Uterus (tissue), 4 donors: ENCODE results near the gene BTBD17. TPM values are rescaled to one million over a fixed set of nuclear protein-coding genes. Genes with fewer than 3 reads are reported as not detected.

Experiments
- DNase-seq, 2 donors: peaks; one replicate each; pipeline ENCODE4 v3.0.0-alpha.2; 2019 to 2020
- H3K27ac ChIP-seq, 2 donors: fragments of 200-600 bp; sonication (generic); 1 replicate in 1 of 2; 2 replicates in 1 of 2; pipeline ENCODE4 v1.5.1; 2016 to 2018
- H3K27me3 ChIP-seq, 2 donors: fragments of 200-600 bp; sonication (generic); one replicate each; pipeline ENCODE4 v1.5.1; 2018 to 2019; ENCODE audit warnings: control low read depth in 1 of 2
- H3K36me3 ChIP-seq, 2 donors: fragments of 200-600 bp; sonication (generic); one replicate each; pipeline ENCODE4 v1.5.1; 2019; ENCODE audit warnings: control low read depth in 1 of 2
- H3K4me1 ChIP-seq, 2 donors: fragments of 200-600 bp; sonication (generic); one replicate each; pipeline ENCODE4 v1.5.1; 2018 to 2019; ENCODE audit warnings: control low read depth in 1 of 2
- H3K4me3 ChIP-seq, 2 donors: fragments of 200-600 bp; sonication (generic); 1 replicate in 1 of 2; 2 replicates in 1 of 2; pipeline ENCODE4 v1.5.1; 2018 to 2019; ENCODE audit warnings: mild to moderate bottlenecking in 1 of 2
- H3K9me3 ChIP-seq, 2 donors: fragments of 200-600 bp; sonication (generic); one replicate each; pipeline ENCODE4 v1.5.1; 2019; ENCODE audit warnings: control low read depth in 1 of 2
- POLR2A ChIP-seq, 2 donors: fragments of 450-650 bp; IDR thresholded peaks; one replicate each; pipeline ENCODE4 v1.6.1; 2016; ENCODE audit warnings: antibody characterized with exemption in 2 of 2, mild to moderate bottlenecking in 1 of 2, moderate library complexity in 1 of 2
- intact Hi-C: fragments of 100-400 bp; cut with DNase I; formaldehyde crosslinking; loops from one replicate; pipeline ENCODE4 v1.15.1; 2023; ENCODE audit warnings: low total_unique reads
- total RNA-seq, 4 donors: library from RNA; depleted of rRNA in 3 of 4; stranded (reverse); fragments of >200 nt in 3 of 4; gene quantifications; one replicate each; pipeline versions ENCODE4 v1.1.0 to v1.2.4, GENCODE V29; 2014 to 2023
- TF ChIP-seq, protein P1 (sequence below), 4 experiments: fragments of 200-600 bp in 2 of 4; fragments of 450-650 bp in 2 of 4; sonication (generic) in 2 of 4; IDR thresholded peaks; one replicate each; pipeline ENCODE4 v1.5.1; 2016 to 2019; ENCODE audit warnings: antibody characterized with exemption in 4 of 4, mild to moderate bottlenecking in 2 of 4, moderate library complexity in 1 of 4
- donor health status: DM: yes; HTN: yes; CAD: no.

The BTBD17 gene
- total RNA-seq, 4 donors from 2014 or later = 0.14 TPM; not detected in 3

DNA sequence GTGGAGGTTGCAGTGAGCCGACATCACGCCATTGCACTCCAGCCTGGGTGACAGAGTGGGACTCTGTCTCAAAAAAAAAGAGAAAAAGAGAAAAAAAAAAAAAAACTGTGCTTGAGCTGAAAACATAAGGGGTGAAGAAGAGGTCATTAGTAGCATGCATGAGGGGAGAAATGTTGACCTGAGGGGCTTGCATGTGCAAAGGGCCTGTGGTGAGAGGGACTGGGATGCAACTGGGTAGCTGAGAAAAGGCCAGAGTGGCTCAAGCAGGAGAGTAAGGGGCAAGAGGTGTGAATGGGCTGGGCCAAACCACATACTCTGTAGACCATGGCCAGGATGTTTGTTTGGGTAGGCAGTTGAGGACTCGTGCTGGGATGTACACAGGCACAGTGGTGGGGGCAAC, 32.3 kb downstream of the BTBD17 start:
- peaks cover 0 to 10% of the 10 kb centered on the region in 2 donors for H3K4me1 ChIP-seq
- TF ChIP-seq, protein P1, sequence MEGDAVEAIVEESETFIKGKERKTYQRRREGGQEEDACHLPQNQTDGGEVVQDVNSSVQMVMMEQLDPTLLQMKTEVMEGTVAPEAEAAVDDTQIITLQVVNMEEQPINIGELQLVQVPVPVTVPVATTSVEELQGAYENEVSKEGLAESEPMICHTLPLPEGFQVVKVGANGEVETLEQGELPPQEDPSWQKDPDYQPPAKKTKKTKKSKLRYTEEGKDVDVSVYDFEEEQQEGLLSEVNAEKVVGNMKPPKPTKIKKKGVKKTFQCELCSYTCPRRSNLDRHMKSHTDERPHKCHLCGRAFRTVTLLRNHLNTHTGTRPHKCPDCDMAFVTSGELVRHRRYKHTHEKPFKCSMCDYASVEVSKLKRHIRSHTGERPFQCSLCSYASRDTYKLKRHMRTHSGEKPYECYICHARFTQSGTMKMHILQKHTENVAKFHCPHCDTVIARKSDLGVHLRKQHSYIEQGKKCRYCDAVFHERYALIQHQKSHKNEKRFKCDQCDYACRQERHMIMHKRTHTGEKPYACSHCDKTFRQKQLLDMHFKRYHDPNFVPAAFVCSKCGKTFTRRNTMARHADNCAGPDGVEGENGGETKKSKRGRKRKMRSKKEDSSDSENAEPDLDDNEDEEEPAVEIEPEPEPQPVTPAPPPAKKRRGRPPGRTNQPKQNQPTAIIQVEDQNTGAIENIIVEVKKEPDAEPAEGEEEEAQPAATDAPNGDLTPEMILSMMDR (IDR thresholded peaks at IDR 0.05) = no peak
- no peak for TF ChIP-seq POLR2A (IDR thresholded peaks at IDR 0.05)
- no peak for DNase-seq
- no peaks in the 10 kb centered on the region for H3K9me3 ChIP-seq
- H3K27me3 ChIP-seq = peaks cover 0 to 7% of the 10 kb centered on the region in 2 donors
- H3K27ac ChIP-seq = no peak overlapping the region
- intact Hi-C loops = no loop called here
- H3K36me3 ChIP-seq = no peaks in the 10 kb centered on the region
- no peak overlapping the region for H3K4me3 ChIP-seq

DNA sequence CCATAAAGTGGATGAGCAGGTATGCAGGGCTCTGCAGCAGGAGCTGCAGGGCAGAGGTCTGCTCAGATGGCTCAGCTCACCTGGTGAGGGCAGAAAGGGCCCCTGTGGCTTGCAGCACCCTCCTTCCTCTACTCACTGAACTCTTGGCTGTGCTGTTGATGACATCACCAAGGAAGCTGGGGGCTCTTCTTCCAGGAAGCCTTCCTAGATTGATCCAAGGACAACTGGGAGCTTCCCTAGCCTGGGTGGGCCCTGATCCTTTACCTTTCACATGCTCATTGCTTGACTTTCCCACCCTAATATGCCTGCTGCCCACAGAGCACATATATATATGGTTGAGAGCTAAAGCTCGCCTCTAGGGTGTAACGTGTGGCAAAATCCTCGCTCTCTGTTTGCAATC, 33.2 kb downstream of the BTBD17 start:
- H3K4me3 ChIP-seq = no peak overlapping the region
- H3K9me3 ChIP-seq = no peaks in the 10 kb centered on the region
- TF ChIP-seq, protein P1 (IDR thresholded peaks at IDR 0.05) = no peak
- TF ChIP-seq POLR2A (IDR thresholded peaks at IDR 0.05) = no peak
- H3K36me3 ChIP-seq = no peaks in the 10 kb centered on the region
- peaks cover 0 to 10% of the 10 kb centered on the region in 2 donors for H3K4me1 ChIP-seq
- H3K27ac ChIP-seq = no peak overlapping the region
- H3K27me3 ChIP-seq = peaks cover 0 to 7% of the 10 kb centered on the region in 2 donors
- no peak for DNase-seq
- intact Hi-C loops = no loop called here

DNA sequence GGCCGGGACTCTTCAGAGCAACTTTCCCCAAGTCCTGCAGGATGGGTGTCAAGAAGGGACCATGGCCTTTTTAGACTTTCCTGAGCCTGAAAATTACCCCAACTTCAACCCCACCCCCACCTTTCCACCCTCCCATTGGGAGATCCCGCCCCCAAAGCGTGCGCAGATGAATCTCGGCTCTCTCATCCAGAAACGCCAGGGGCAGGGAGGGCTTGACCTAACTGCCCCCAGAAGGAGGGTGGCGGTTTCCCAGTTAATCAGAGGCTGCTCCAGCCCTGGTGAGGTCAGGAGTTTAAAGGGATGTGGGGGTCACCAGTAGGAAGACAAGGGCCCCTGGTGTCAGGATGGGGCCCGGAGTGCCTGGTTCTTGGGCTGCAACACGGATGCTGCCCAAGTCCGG, 35.2 kb downstream of the BTBD17 start:
- intact Hi-C loops = no loop called here
- Histone ChIP-seq H3K4me1 (peaks cover 0 to 10% of the 10 kb centered on the region in 2 donors), H3K27me3 (peaks cover 0 to 7% of the 10 kb centered on the region in 2 donors), H3K4me3 (no peak overlapping the region), H3K36me3 (no peaks in the 10 kb centered on the region), H3K27ac (no peak overlapping the region), H3K9me3 (no peaks in the 10 kb centered on the region)
- TF ChIP-seq POLR2A (IDR thresholded peaks at IDR 0.05) = no peak
- TF ChIP-seq, protein P1 (IDR thresholded peaks at IDR 0.05) = no peak
- no peak for DNase-seq

DNA sequence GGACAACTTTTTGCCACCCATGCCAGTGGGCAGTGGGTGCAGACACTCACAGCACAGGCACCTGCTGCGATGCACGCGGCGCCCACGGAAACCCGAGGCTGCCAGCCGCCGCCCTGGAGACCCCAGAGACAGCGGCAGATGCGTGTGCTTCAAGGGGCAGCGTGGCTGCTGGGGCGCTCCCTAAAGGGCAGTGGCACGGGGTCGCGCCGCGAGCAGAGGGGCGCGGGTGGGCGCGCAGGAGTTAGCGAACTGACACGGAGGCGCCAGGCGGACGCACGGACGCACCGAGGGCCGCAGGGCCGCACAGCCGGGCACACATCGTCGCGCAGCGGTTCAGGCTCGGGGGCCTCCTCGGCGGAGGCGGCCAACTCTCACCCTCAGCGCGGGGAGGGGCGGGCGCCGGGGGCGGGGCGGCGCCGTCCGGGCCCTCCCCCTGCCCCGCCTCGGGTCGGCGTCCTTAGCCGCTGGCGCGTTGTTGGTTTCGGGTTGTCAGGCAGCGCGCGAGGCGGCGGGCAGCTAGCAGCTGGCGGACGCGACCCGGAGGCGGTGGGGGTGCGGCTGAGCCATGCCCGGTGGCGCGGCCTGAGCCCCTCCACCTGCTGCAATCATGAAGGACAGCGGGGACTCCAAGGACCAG, 35.8 kb downstream of the BTBD17 start, which contains the start of gene KIF19:
Gene KIF19, plus strand, starts transcription at position 484 of the 637 bp plus-strand sequence. Its CDS starts 124 bp downstream, at position 608.
- TF ChIP-seq, protein P1 (IDR thresholded peaks at IDR 0.05) = no peak
- no peak for TF ChIP-seq POLR2A (IDR thresholded peaks at IDR 0.05)
- intact Hi-C loops = no loop called here
- no peak for DNase-seq
- no peak within 1 kb of the TSS for H3K4me3 ChIP-seq
- no peaks in the 10 kb centered on the region for H3K9me3 ChIP-seq
- H3K27ac ChIP-seq = no peak within 1 kb of the TSS
- H3K36me3 ChIP-seq = no peaks in the 10 kb centered on the region
- H3K4me1 ChIP-seq = peaks cover 0 to 10% of the 10 kb centered on the region in 2 donors
- H3K27me3 ChIP-seq = peaks cover 0 to 7% of the 10 kb centered on the region in 2 donors

DNA sequence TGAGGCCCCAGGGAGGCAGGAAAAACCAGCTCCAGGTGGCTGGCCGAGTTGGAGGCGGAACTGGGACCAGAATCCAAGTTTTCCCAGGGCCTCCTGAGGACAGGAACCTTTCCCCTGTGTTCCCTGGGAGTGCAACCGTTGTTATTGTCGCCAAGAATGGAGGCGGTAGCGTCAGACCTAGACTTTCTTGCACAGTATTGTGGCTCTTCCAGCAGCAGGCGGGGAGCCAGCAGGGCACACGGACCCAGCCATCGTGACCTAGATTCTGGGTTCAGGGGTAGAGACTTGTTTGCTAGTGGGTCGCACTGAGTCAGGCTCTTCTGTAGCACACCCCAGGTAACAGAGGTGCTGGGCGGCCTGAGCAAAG, 36.3 kb downstream of the BTBD17 start:
- no peak for TF ChIP-seq POLR2A (IDR thresholded peaks at IDR 0.05)
- TF ChIP-seq, protein P1 (IDR thresholded peaks at IDR 0.05) = no peak
- no peak for DNase-seq
- H3K27me3 ChIP-seq = peaks cover 0 to 7% of the 10 kb centered on the region in 2 donors
- H3K27ac ChIP-seq = no peak overlapping the region
- H3K9me3 ChIP-seq = no peaks in the 10 kb centered on the region
- H3K4me1 ChIP-seq = peaks cover 0 to 10% of the 10 kb centered on the region in 2 donors
- intact Hi-C loops = no loop called here
- H3K36me3 ChIP-seq = no peaks in the 10 kb centered on the region
- H3K4me3 ChIP-seq = no peak overlapping the region
